ENCODE results near the gene ZBTB7B.

- TF ChIP-seq POLR2A (IDR thresholded peaks at IDR 0.05), result no peak
- TF ChIP-seq POLR2AphosphoS5 (IDR thresholded peaks at IDR 0.05), result no peak
Measured at GRCh38 chr1:155029513-155030242, 27.1 kb downstream of the ZBTB7B start.
